ENCODE data around the gene ASXL1.

DNA sequence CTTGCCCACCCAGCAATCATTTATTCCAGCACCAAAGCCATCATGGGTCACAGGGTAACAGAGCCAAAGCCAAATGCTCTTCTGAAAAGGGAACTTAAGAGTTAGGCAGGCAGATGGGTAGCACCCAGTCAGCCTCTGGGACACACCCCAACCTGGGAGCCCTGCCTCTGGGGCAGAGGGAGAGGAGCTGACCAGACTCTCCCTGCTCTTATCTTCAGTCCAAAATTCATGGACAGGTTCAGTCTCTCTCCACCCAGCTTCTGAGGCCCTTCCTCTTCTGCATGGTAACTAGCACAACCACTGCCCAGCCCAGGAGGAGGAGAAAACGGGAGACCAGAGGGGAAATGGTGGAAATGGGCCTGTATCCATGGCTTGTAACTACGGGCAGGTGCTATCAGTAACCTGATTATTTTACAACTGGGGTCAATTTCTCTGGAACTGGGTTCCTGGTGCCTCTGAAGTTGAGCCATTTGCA lies 121.6 kb downstream of the ASXL1 start:
- TF ChIP-seq RAD21 (IDR thresholded peaks at IDR 0.05; ENCODE audit: low read depth), result no peak
- TF ChIP-seq, protein P1, sequence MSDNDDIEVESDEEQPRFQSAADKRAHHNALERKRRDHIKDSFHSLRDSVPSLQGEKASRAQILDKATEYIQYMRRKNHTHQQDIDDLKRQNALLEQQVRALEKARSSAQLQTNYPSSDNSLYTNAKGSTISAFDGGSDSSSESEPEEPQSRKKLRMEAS (IDR thresholded peaks at IDR 0.05), result no peak
- no peak for TF ChIP-seq POLR2A (IDR thresholded peaks at IDR 0.05; ENCODE audit: borderline replicate concordance, extremely low read depth, insufficient read depth, insufficient read length)
- no peak for TF ChIP-seq SIN3A (IDR thresholded peaks at IDR 0.05; ENCODE audit: low read depth)
- TF ChIP-seq, protein P2, sequence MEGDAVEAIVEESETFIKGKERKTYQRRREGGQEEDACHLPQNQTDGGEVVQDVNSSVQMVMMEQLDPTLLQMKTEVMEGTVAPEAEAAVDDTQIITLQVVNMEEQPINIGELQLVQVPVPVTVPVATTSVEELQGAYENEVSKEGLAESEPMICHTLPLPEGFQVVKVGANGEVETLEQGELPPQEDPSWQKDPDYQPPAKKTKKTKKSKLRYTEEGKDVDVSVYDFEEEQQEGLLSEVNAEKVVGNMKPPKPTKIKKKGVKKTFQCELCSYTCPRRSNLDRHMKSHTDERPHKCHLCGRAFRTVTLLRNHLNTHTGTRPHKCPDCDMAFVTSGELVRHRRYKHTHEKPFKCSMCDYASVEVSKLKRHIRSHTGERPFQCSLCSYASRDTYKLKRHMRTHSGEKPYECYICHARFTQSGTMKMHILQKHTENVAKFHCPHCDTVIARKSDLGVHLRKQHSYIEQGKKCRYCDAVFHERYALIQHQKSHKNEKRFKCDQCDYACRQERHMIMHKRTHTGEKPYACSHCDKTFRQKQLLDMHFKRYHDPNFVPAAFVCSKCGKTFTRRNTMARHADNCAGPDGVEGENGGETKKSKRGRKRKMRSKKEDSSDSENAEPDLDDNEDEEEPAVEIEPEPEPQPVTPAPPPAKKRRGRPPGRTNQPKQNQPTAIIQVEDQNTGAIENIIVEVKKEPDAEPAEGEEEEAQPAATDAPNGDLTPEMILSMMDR (IDR thresholded peaks at IDR 0.05 in 2 of 3, conservative IDR thresholded peaks at IDR 0.05 in 1 of 3; ENCODE audit: borderline replicate concordance in 1 of 3, insufficient read depth in 1 of 3, low read depth in 2 of 3, low read length in 2 of 3), result no peak
- no peak for TF ChIP-seq EZH2phosphoT487 (IDR thresholded peaks at IDR 0.05; ENCODE audit: borderline replicate concordance)
- TF ChIP-seq POLR2AphosphoS5 (IDR thresholded peaks at IDR 0.05; ENCODE audit: low read depth, low read length), result no peak
- no peak for TF ChIP-seq CEBPB (IDR thresholded peaks at IDR 0.05; ENCODE audit: low read depth)
- no peak for TF ChIP-seq ELF1 (IDR thresholded peaks at IDR 0.05; ENCODE audit: borderline replicate concordance, low read depth)
- TF ChIP-seq FOSL1 (IDR thresholded peaks at IDR 0.05; ENCODE audit: low read depth), result no peak
- no peak for TF ChIP-seq YY1 (IDR thresholded peaks at IDR 0.05; ENCODE audit: extremely low read depth, insufficient replicate concordance, low read depth, low read length)
- no peak for TF ChIP-seq EZH2 (IDR thresholded peaks at IDR 0.05)
- TF ChIP-seq JUND (IDR thresholded peaks at IDR 0.05), result no peak
- no peak for TF ChIP-seq EGR1 (IDR thresholded peaks at IDR 0.05; ENCODE audit: low read depth)
